ENCODE data around the gene ZMYM2.

DNA sequence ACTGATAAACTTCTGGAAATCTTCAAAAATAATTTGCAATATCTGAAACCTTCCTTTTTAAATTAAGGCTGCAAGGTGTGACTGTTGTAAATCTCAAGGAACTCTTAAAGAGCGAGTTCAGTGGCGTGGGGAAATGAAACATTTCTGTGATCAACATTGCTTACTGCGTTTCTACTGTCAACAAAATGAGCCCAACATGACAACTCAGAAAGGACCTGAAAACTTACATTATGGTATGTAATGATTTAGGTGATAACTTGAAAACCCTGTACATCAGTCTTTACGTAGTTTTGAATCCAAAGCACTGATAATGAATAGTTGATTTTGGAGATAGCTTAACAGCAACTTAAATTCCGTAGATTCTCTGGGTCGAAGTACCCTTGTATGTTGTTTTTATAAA lies 92.8 kb downstream of the ZMYM2 start:
- TF ChIP-seq CTCF (IDR thresholded peaks at IDR 0.05) (no peak), POLR2AphosphoS5 (IDR thresholded peaks at IDR 0.05) (no peak), POLR2A (IDR thresholded peaks at IDR 0.05) (no peak), EP300 (IDR thresholded peaks at IDR 0.05) (no peak)

Measured in stomach (tissue), 4 donors.